Inflammatory macrophage treated with lipopolysaccharide for 4 hours (primary cell): ENCODE data around the gene MCC.

Experiments
- DNase-seq: peaks from one replicate; pipeline ENCODE4 v3.0.0-alpha.2; 2020

Gene MCC

GRCh38 chr5:113062869-113063508, 425.3 kb downstream of the MCC start:
- DNase-seq = no peak

DNA sequence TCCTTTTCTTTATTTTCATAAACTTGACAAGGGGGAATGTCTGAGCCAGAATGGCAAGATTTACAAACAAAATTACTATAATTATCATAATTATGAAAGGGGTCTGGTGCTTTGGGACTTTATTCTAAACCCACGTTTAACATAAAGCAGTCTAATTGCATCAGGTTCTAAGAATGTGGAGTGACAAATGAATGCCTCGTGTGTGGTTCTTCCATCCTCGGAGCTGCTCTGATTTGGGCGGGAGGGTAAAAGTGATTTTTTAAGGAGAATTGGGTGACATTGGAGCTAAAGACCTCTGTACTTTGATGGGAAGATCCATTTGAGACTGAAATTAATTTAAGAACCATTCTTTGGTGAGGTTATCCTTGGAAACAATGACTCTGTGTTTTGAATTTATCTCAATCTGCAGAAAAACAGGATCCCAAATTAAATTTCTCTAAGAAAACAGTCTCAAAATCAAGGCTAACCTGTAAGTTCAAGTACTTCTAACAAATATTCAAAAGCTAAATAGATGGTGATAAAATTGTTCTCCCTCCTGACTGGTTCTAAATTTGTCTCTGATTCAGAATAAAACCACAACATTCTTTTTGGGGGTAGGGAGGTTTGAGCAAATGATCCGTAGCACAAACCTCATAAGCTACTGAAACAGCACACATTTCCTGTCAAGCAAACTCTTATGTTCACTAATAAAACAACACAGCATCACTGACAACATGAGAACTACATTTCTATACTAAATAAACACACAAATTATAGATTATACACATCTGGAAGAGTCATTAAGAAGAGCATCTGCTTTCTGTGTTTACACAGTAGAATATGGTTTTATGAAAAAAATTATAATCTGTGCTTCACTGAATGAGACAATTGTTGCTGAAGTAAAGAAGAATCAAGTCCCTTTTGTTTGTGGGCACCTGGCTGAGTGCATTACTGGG, 426.1 kb downstream of the MCC start:
- no peak for DNase-seq

DNA sequence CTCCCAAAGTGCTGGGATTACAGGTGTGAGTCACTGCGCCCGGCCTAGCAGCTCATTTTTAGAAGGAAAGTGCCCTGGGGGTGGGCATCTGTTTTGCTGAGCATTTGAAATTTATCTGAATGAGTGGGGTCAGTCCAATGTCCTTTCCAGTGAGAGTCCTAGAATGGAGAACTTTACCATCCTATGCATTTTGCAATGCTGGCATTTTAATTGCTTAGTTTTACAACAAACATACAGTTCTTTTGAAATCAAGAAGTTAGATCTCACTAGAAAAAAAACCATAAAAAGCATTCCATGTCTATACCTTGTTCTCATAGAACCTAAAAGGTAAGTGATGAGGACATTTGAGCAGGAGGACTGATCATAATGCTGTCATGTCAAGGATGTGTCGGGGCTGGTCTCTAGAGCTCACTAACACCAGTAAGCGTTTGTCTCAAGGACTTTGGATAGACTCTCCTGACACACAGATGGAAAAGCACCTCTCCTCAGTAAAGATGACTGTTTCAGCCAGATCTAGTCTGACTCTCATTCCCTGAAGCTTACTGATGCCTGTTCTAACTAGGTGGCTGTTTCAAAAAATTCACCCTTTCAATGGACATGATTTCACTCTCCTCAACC, 427.7 kb downstream of the MCC start:
- no peak for DNase-seq

GRCh38 chr5:113059232-113060040, 428.8 kb downstream of the MCC start:
- no peak for DNase-seq

DNA sequence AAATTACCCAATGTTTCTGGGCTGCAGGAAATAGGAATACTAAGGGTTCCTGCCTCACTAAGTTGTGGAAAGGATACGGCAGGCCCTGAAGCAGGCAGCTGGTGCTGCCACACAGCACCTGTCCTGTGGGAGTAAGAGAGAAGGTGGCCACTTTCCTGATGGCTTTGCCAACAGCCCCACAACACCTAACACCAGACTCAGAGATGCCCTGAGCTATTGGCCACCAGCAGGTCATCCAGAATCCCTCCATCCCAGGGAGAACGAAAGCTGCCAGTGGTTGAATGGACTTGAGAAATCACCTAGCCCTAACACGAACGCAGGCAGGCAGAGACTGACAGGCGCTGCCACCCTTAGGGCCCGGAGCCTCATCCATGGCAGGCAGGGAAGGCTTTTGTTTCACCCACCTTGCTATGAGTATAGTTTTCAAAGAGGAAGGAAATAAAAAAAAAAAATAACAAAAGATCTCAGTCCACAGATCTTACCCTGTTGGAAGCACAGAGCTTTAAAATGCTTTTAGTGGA, 429.5 kb downstream of the MCC start:
- no peak for DNase-seq

DNA sequence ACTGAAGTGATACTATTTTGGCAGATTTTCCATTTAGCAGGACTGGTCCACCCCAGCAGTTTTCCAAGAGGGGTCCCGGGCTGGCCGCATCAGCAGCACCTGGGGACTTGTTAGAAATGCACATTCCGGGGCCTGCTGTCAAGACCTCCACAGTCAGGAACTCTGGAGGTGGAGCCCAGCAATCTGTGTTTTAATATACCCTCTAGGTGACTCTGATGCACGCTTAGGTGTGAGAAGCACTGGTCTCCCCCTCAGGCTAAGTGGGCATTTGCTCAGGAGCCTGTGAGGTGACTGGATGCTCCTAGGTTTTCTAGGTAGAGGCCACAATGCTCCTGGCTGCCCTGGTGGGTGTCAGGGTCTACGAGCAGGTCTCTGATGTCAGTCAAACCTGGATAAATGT, 430.0 kb downstream of the MCC start:
- DNase-seq = no peak

DNA sequence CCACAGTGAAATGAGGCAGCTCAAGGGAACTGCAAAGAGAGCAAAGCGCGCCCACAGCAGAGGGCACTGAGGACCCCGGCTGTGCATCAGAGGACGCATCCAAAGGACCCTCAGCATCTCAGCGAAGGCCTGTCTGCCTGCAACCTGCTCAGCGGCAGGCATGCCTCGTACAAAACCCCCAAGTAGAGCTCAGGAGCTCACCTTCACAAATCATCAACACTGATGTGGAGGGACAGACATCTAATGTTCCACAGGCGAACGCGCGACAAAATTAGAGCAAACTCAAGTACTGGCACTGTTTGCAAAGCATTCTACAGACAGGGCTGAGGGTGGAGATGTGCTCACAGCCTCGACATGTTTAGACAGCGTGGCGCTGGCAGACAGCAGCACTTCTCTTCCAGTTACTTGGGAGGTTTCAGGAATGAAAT, 430.7 kb downstream of the MCC start:
- DNase-seq = no peak

GRCh38 chr5:113056988-113057387, 431.3 kb downstream of the MCC start:
- DNase-seq = peak; percentile 47

GRCh38 chr5:113054899-113055298, 433.4 kb downstream of the MCC start:
- DNase-seq = no peak

- no peak for DNase-seq
Measured at GRCh38 chr5:113053511-113053995, 434.7 kb downstream of the MCC start.

DNA sequence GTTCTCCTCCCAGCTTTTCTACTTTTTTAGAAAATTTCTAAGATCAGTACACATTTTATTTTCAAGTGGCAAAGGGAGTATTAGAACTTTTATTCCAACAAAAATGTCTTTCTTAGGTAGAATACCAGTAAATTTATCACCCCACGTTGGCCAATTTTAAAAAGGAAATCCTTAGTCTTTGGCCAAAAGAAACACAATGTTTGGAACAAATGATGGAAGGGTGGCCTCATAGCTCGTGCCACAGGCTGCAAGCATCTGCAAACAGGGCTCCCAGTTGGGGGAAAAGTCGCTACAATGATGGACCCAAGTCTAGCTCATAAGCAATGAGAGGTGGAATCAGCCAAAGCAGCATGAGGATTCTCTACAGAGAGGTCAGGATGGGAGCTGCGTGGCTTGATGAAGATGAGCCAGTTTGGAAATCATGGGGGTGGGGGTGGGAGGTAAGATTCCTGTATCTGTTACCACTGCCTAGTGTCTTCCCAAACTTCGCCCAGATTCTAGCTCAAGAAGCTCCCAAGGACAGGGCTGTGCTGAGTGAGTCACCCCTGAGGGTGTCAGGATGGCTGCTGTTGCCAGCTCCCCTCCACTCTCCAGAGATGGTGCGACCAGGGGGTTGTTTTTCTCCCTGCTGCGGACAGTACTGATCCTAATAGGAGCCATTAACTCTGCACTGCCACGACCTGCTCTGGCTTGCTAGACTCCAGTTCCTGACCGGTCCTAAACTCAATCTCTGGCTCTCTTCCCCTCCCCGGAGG, 436.0 kb downstream of the MCC start:
- DNase-seq = no peak

GRCh38 chr5:113050721-113051382, 437.4 kb downstream of the MCC start:
- peak; percentile 51 for DNase-seq

DNA sequence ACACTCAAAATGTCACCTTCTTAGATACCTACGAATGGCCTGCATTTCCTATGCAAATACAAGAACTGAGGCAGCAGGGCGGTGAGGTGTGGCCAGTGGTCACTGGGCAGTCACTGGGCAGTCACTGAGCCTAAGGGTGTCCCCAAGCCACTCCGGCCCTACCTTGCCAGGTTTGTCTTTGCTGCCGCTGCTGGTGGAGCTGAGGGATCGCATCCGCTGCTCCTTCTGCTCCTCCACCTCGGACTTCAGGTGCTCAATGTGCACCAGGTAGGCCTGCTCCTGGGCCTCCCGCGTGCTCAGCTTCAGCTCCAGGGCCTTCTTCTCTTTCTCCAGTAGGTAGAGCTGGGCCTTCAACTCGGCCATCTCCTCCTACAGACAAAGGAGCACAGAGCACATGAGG, 439.3 kb downstream of the MCC start:
- no peak for DNase-seq

GRCh38 chr5:113047733-113048652, 440.3 kb downstream of the MCC start:
- peak; percentile 62 for DNase-seq

DNA sequence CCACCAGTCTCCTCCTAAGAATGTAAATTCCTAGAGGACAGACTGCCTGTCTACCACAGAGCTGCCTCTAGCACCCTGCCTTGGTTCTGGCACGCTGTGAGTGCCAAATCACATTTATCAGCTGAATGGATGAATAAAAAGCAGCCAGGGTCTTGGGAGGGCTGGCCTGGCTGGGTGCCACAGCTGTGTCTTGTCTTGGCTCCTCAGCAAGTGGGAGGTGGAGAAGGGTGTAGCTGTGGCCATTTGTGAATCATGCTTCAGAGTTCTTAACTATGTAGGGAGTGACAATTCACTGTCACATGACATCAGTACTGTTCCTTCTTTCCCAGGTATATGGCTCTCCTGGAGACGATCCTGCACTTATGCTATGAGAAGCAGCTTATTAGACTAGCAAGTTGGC, 441.0 kb downstream of the MCC start:
- DNase-seq = peak; percentile 16

DNA sequence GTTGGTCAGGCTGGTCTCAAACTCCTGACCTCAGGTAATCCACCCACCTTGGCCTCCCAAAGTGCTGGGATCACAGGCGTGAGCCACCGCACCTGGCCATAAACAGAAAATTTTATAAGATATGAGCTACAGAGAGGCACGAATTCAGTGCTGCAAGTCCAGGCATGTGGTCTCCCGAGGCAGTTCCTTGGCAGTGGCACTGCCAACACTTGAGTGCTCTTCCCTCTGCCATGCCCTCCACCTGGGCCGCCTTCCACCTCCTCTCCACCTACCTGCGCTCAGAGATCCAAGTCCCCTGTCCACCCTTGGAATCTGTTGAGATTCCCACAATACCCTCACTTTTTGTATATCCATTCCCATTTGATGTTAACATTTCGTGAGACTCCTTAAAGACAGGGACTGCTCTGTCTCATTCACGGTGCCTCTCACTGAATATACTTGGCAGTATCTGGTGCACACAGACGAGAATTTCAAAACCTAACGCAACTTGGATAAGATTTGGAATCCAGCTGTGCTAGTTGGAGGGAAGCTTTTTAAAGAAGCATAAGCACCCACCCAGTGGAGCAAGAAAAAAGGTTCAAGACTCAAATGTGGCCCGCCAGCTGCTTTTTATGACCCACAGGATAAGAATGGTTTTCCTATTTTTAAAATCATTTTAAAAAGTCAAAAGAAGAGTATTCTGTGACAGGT, 443.3 kb downstream of the MCC start:
- DNase-seq = no peak

DNA sequence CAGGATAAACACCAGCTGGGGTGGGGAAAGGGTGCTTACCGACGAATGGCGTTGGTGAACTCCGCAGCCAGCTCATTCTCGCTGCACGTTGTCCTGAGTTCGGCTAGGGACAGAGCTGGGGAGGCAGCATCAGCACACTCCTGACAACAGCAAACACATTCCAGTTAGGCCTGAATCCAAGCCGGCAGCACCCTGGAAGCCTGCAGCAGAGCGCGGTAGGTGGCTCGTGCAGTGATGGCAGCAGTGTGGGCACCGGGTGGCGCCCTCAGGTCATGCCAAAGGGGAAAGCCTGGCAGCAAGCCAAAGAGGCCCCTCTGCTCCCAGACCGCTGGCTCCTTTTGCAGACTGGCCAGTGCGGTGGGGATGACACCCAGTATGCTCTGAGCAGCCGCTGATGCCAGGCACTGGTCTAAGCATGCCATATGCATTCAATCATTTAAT, 444.7 kb downstream of the MCC start:
- no peak for DNase-seq

- DNase-seq = no peak
Measured at GRCh38 chr5:113042491-113043243, 445.6 kb downstream of the MCC start.
